ENCODE measurements around the gene UNC13C.

GRCh38 chr15:54102704-54103103 lies 124.5 kb downstream of the UNC13C start:
- TF ChIP-seq CTCF (conservative IDR thresholded peaks at IDR 0.05 in 1 of 2, IDR thresholded peaks at IDR 0.05 in 1 of 2; ENCODE audit: extremely low read depth in 1 of 2, insufficient read depth in 1 of 2, low read depth in 1 of 2, low read length in 2 of 2) (no peak), EZH2 (IDR thresholded peaks at IDR 0.05; ENCODE audit: borderline replicate concordance, low read length) (no peak)
